ENCODE results near the gene MUSK. TPM values are rescaled to one million over a fixed set of nuclear protein-coding genes. Genes with fewer than 3 reads are reported as not detected.
"Not testable (repeated sequence)": the region's sequence is repeated elsewhere in the genome, so short reads cannot be mapped to it uniquely, and the experiment has no call there.

Gene MUSK
- total RNA-seq, 1 donor from 2014 or later: not detected

DNA sequence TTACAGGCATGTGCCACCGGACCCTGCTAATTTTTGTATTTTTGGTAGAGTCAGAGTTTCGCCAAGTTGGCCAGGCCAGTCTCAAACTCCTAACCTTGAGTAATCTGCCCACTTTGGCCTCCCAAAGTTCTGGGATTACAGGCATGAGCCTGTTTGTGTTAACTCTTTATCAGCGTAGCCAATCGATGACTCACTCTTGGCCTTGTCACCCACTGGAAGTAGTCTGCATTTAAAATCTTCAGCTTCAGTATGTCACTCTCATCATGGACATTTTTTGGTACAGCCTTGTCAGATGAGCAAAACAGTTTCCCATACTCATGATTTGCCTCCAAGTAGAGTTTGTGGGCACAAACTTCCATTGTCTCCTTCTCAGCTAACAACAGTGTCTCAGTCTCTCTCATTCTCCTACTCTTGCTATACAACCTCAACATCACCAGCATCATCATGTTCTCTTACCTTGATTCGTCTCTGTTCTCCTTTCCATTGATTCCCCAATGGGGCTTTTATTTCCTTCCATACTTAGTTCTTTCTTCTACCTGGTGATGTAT lies 22.5 kb downstream of the MUSK start:
- Mint-ChIP-seq H3K4me3 (no peak overlapping the region), H3K27me3 (no peaks in the 10 kb centered on the region), H3K36me3 (no peaks in the 10 kb centered on the region), H3K27ac (no peak overlapping the region), H3K4me1 (ENCODE audit: unreplicated experiment) (no peaks in the 10 kb centered on the region), H3K9me3 (peaks cover 6% of the 10 kb centered on the region)
- no peak for TF ChIP-seq CTCF (conservative IDR thresholded peaks at IDR 0.05)
- no peak for DNase-seq (ENCODE audit: extremely low spot score, unreplicated experiment)

DNA sequence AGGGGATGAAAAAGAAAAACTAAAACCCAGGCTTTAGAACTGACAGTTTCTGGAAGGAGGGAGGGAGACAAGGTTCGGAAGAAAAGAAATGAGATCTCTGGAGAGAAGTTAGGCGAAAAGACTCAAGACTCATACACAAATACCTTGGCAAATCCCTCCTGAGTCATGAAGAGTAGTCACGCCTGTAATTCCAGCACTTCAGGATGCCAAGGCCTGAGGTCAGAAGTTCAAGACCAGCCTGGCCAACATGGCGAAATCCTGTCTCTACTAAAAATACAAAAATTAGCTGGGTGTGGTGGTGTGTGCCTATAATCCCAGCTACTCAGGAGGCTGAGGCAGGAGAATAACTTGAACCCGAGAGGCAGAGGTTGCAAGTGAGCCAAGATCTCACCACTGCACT lies 27.3 kb downstream of the MUSK start:
- not testable (repeated sequence) for H3K4me1 Mint-ChIP-seq (ENCODE audit: unreplicated experiment); DNase-seq (ENCODE audit: extremely low spot score, unreplicated experiment)

GRCh38 chr9:110700953-110701352 lies 32.4 kb downstream of the MUSK start:
- Mint-ChIP-seq H3K4me1 (ENCODE audit: unreplicated experiment) (no peaks in the 10 kb centered on the region), H3K36me3 (no peaks in the 10 kb centered on the region), H3K27me3 (no peaks in the 10 kb centered on the region), H3K4me3 (no peak overlapping the region), H3K27ac (no peak overlapping the region), H3K9me3 (no peaks in the 10 kb centered on the region)
- TF ChIP-seq CTCF (conservative IDR thresholded peaks at IDR 0.05): no peak
- DNase-seq (ENCODE audit: extremely low spot score, unreplicated experiment): no peak

More for the DNA sequence above, 27.3 kb downstream of the MUSK start:
- H3K27me3 Mint-ChIP-seq, H3K9me3 Mint-ChIP-seq, H3K27ac Mint-ChIP-seq, H3K4me3 Mint-ChIP-seq, H3K36me3 Mint-ChIP-seq: not testable (repeated sequence)

GRCh38 chr9:110703669-110704068 lies 35.1 kb downstream of the MUSK start:
- Mint-ChIP-seq H3K9me3 (no peaks in the 10 kb centered on the region), H3K36me3 (no peaks in the 10 kb centered on the region), H3K27ac (no peak overlapping the region), H3K27me3 (peaks cover 4% of the 10 kb centered on the region), H3K4me1 (ENCODE audit: unreplicated experiment) (no peaks in the 10 kb centered on the region), H3K4me3 (no peak overlapping the region)
- DNase-seq (ENCODE audit: extremely low spot score, unreplicated experiment): no peak
- TF ChIP-seq CTCF (conservative IDR thresholded peaks at IDR 0.05): no peak

DNA sequence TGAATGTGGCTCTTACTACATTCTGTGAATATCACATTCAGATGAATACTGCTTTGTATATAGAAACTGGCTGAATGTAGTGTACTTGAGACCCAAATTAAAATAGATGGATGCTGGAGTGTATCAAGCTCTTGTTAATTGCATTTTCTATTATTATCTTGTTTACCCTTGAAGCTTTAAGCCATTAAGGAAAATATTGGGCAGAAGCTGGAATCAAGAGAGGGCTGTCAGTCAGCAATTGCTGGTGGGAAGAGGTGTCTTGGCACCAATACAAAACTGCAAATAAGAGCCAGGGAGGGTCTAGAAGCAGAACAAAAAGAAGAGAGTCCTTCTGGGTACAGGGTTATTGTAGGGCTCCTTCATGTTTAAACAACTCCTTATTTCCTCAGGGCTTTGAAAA lies 38.8 kb downstream of the MUSK start:
- no peak overlapping the region for H3K4me3 Mint-ChIP-seq
- H3K9me3 Mint-ChIP-seq: no peaks in the 10 kb centered on the region
- H3K36me3 Mint-ChIP-seq: no peaks in the 10 kb centered on the region
- H3K4me1 Mint-ChIP-seq (ENCODE audit: unreplicated experiment): no peaks in the 10 kb centered on the region
- TF ChIP-seq CTCF (conservative IDR thresholded peaks at IDR 0.05): no peak
- H3K27ac Mint-ChIP-seq: no peak overlapping the region
- H3K27me3 Mint-ChIP-seq: peaks cover 4% of the 10 kb centered on the region
- no peak for DNase-seq (ENCODE audit: extremely low spot score, unreplicated experiment)

DNA sequence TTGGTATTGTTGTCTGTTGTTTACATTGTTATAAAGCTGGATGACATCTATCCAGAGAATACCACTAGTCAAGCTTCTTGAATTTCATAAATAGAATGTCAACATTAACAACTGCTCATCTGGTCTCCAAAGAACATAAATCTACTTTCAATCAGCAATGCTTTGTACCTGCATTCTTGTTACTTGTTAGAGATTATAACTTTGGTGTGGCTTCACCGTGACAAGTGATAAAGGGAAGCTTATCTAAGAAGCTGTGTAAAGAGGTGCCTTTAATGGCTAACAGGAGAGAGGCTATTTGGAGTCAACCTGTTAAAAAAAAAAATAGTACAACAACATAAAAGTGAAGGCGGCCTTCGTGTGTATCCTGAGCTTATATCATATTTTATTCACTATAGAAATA lies 41.8 kb downstream of the MUSK start:
- Mint-ChIP-seq H3K36me3 (no peaks in the 10 kb centered on the region), H3K27me3 (peaks cover 8% of the 10 kb centered on the region), H3K27ac (no peak overlapping the region), H3K4me3 (no peak overlapping the region), H3K4me1 (ENCODE audit: unreplicated experiment) (peaks cover 7% of the 10 kb centered on the region), H3K9me3 (no peaks in the 10 kb centered on the region)
- no peak for DNase-seq (ENCODE audit: extremely low spot score, unreplicated experiment)
- TF ChIP-seq CTCF (conservative IDR thresholded peaks at IDR 0.05): no peak

All from type B pancreatic cell (in vitro differentiated cells).